Astrocyte of the cerebellum (primary cell): ENCODE results near the gene ANXA3.

Source experiments
- DNase-seq: peaks from one replicate; pipeline ENCODE4 v3.0.0-alpha.2; 2011; ENCODE audit warnings: low read depth
- H3K4me3 ChIP-seq: 2 replicates; pipeline ENCODE4 v1.5.1; 2011; ENCODE audit warnings: mild to moderate bottlenecking, low read depth, low read length, moderate library complexity
- in situ Hi-C: cut with HindIII; loops from 2 replicates; pipeline ENCODE4 v1.10.0; 2017; ENCODE audit warnings: low sequenced_read_pairs
- TF ChIP-seq, protein P1 (sequence below): IDR thresholded peaks from 2 replicates; pipeline ENCODE4 v1.5.1; 2012; ENCODE audit warnings: low read length, low read depth, moderate library complexity, mild to moderate bottlenecking; ENCODE audit errors: missing control alignments

ANXA3 gene

GRCh38 chr4:78638337-78639172 is 87.0 kb downstream of the ANXA3 start:
- no peak for DNase-seq
- TF ChIP-seq, protein P1, sequence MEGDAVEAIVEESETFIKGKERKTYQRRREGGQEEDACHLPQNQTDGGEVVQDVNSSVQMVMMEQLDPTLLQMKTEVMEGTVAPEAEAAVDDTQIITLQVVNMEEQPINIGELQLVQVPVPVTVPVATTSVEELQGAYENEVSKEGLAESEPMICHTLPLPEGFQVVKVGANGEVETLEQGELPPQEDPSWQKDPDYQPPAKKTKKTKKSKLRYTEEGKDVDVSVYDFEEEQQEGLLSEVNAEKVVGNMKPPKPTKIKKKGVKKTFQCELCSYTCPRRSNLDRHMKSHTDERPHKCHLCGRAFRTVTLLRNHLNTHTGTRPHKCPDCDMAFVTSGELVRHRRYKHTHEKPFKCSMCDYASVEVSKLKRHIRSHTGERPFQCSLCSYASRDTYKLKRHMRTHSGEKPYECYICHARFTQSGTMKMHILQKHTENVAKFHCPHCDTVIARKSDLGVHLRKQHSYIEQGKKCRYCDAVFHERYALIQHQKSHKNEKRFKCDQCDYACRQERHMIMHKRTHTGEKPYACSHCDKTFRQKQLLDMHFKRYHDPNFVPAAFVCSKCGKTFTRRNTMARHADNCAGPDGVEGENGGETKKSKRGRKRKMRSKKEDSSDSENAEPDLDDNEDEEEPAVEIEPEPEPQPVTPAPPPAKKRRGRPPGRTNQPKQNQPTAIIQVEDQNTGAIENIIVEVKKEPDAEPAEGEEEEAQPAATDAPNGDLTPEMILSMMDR = no peak

GRCh38 chr4:78640714-78641113 is 89.1 kb downstream of the ANXA3 start:
- TF ChIP-seq, protein P1 = no peak
- H3K4me3 ChIP-seq = no peak overlapping the region
- in situ Hi-C loops = no loop called here
- DNase-seq = no peak

More at GRCh38 chr4:78638337-78639172, 87.0 kb downstream of the ANXA3 start:
- H3K4me3 ChIP-seq = no peak overlapping the region
- in situ Hi-C loops = no loop called here

GRCh38 chr4:78642934-78643333 is 91.4 kb downstream of the ANXA3 start:
- in situ Hi-C loops = no loop called here
- TF ChIP-seq, protein P1 = no peak
- no peak overlapping the region for H3K4me3 ChIP-seq
- DNase-seq = no peak

DNA sequence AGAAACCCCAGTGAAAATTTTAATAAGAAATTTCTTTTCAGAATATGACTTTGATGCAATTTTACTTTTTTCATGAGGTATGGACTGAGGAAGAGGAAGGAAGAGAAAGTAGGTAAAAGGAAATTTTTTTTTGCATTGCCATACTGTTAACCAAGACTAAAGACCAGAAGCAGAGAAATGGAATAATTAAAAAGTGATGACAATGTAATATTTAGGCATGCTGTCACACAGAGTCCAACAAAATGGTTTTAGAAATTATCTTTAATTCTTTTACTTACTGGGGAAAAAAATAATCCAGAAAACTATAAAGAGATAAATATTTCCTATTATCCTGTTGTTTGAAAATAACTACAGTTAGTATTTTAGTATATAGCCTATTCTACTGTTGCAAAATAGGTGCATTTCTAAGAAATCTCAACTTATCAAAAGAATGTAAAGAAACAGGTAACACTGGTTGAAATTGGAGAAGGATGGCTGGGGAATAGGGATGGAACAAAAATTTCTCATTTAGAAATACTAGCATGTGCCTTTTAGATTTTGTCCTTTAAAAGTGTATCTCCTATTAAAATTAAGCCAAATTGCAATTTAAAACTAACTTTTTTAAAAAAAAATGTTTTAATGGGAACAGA is 92.6 kb downstream of the ANXA3 start:
- TF ChIP-seq, protein P1 = no peak
- no peak for DNase-seq
- in situ Hi-C loops = no loop called here
- no peak overlapping the region for H3K4me3 ChIP-seq

DNA sequence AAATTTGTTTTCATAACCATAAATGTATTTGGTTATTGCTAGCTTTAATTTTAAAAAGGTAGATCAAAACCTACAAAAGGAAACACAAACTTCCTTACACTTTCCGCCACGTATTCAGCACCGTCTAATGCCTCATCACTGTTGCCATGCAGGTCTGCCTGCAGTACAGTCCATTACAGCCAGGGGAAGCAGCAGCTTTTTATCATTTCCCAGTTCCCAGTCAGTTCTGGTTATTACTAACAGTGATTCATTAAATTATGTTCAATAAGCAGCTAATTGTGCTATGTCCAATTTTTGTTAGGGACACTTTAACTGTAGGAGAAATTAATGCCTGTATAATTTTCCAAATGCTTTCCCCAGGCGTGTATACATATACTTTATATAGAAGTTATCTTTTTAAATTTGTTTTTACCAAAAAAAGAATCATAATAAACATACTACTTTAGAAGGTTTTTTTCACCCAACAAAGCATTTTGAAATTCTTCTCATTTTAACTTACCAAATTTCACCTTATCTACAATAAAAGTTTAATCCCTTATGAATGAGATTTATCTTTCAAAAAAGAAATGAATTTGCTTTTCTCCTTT is 93.3 kb downstream of the ANXA3 start:
- TF ChIP-seq, protein P1 = peak; percentile 96
- in situ Hi-C loops = no loop called here
- no peak overlapping the region for H3K4me3 ChIP-seq
- DNase-seq = peak; percentile 61

- DNase-seq = peak; percentile 92
- TF ChIP-seq, protein P1 = no peak
- in situ Hi-C loops = no loop called here
- peak overlapping the region; percentile 9 for H3K4me3 ChIP-seq
These were observed 94.5 kb downstream of the ANXA3 start for GRCh38 chr4:78645853-78646757.
